ENCODE measurements around the gene SYP.
A peak's percentile ranks its signal among the peaks of the same experiment; 100 is the strongest.
"Not testable (repeated sequence)": the region's sequence is repeated elsewhere in the genome, so short reads cannot be mapped to it uniquely, and the experiment has no call there.

The SYP gene

DNA sequence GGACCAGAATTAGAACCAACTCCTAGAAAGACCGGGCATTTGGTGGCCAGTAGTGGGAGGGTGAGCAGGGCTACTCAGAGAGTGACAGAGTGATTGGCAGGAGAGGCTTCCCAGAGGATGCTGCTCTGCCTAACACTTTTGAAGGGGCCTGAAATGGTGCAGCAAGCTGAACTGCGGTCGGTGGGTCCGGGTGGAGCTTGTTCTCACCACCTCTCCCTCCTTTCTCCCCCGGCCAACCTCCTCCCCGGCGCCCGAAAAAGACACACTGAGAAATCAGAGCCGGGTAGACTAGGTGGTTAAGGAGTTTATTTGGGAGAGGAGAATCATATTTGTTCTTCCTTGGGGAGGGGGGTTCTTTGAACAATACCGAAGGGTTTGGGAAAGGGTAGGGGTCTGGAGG, 12.5 kb downstream of the SYP start:
- no peak for DNase-seq

DNA sequence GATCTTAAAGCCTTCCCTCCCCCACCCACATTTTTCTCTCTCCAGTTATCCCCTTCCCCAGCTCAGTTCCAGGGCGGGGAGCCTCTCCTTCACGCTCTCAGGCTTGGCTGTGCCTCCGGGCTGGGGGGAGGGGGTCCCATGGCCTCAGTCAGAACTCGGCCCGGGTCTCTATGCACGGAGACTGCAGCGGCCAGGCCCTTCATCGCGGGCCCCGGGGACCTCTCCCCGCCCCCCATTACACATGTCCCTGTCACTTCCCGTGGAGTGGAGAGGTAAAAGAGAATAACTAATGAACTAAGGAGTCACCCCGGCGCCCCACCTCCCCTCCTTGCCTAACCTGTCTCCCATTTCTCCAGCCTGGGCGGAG, 13.0 kb downstream of the SYP start:
- no peak for DNase-seq

DNA sequence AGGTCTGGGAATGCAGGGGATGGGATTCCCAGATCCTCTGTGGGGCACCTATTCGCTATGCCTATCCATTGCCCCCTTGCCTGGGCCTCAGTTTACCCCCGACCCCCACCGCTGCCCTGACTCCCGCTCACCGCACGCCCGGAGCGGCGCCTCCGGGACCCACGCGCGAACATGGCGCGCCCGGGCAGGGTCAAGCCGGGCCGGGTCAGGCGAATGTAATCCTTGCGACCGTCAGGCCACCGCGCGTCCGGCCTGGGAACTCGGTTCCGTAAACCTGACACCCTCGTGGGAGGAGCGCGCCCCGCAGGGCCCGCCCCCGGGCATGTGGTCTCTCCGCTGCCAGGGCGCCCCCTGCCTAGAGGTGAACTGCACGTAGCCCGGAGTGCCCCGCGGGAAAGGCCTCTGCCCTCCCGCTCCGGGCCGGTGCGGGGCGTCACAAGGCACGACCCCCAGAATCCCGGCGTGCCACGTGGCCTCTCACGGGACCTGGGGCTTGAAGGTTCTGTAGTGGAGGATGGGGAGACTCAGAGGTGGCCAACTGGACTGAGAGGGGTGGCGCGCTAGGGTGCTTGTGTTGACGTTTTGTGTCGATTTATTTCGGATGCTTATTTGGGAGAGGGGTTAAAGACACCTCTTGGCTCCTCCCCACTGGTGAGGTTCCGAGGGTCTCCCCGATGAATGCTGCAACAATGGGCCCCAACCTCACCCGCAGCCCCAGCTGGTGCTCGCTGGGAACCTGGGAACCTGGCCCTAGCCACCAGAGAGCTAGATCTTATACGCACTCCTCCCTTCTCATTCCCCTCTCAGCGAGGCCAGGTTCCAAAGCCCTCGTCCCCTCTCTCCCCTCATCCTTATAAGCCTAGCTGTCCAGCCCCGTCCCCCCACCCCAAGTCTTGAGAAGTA, 13.6 kb downstream of the SYP start, which contains the start of gene PRICKLE3:
PRICKLE3 (minus strand) TSS at position 249 of the 903 bp plus-strand sequence; CDS start at position 173, 76 bp downstream.
- peak; percentile 35 for DNase-seq

DNA sequence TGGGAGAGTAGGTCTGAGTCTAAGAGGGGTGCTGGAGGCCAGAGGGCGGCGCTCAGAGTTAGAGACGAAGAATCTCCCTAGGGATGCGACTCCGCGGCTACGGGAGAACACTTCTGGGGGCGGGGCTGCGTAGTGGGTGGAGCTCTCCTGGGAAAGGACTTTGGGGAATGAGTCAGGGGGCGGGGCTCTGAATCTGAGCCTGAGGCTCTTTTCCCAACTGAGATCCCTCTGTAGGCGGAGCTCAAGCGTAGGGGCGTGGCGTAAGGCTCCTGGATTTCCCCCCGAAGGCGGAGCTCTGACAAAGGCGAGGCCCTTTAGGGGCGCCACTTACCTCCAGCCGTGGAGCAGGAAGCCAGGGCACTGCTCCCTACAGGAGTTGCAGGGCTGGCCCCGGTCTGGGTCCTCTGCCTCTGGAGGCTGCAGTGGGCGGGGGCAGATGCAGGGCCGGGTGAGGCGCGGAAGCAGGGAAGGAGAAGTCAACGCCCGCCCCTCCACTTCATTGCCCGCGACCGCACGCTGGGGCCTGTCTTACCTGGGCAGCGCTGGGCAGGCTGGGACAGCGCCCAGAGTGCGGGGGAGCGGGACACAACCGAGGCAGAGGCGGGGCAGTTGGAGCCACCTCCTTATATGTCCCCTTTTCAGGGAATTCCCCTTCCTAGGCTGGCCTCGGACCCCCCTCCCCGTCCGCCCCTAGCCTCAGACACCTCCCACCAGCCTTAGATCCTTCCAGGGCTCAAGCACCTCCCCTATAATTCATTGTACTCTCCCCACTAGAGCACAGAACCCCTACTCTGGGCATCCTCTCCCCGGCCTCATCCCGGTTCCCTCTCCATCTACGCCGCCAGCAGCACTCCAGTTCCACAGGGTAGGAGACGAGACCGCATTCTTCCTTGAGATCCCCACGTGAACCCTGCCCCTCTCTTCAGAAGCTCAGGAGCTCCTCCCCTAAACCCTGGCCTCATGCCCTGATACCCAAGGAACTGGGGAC, 15.4 kb downstream of the SYP start:
- peak; percentile 61 for DNase-seq

DNA sequence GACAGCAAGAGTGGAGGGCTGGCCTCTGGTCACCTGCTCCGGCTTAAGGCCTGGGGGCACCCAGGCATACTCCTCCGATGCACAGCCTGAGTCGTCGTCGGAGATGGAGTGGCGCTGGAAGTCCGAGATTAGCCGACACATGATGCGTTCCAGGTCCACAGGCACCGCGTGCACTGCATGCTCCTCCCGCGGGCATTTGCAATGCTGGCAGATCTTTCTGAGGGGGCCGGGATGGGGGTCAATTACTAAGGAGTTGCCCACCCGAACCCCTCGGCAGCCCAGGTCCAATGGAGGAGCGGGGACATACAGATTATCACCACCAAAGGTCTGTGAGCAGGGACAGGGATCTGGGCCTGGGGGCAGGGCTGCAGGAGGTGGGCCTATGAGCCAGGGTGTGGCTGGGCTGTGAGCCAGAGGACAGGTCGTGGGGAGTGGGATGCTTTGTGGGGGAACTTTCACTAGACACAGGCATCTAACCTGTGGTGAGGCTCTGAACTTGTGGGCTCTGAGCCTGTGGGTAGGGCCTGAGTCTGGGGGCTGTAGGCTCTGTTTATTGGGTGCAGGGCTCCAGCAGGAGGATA, 16.2 kb downstream of the SYP start:
- DNase-seq, result no peak

DNA sequence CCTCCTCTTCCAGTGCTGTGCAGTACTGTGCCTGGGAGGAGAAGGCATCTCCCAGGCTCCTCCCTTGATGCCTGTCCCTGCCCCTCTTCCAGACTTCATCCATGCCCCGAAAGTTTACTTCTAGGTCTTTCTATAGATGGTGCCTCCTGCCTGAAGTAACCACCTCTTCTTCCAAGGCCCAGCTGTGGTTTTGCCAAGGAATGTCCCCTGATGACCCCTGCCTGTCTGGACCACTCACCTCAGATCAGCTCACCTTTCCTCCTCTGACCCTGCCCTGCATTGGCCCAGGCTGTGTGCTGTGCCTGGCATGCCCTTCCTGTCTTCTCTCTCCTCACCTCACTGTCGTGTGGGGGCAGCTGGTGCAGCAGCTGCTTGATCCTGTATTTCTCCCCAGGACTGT, 20.6 kb downstream of the SYP start:
- DNase-seq, result no peak

DNA sequence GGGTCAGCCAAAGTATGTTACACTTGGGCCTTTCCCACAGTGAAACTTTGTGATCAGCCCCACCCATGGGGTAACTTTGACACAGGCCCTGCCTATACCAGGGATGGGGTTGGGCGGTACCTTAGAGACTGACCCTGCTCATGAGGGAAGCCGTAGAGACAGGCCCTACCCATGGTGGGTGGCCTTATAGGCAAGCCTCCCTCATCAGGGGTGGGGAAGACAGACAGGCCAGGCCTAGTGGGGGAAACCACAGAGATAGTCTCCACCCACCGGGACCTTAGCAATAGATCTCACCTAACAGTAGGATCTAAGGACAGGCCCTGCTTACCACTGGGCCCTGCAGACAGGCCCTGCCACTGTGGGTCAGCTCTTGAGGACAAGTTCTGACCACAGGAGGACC, 21.5 kb downstream of the SYP start:
- DNase-seq, result no peak

DNA sequence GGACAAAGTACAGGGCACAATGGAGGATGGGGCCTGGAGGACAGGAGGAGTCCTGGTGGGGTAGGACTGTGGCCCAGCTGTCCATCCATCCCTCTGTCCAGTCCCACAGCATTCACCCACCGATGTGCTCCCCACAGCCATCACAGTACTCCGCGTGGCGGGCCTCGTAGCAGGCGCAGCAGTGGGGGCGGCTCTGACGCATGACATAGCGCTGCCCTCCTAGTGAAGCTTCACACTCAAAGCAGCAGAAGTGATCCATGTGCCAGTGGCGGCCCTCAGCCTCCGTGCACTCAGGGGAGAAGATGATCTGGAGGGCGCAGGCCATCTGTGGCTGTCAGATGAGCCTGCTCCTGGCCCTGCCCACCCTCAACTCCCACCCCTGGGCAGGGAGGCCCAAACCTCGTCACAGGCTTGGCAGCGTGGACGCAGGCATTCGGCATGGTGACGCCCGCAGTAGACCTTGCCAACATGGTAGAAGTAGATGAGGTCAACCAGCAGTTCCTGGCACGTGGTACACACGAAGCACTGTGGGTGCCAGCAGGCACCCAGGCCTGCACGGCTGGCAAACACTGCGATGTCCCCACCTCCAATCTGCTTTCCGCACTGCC, 22.0 kb downstream of the SYP start:
- no peak for DNase-seq

DNA sequence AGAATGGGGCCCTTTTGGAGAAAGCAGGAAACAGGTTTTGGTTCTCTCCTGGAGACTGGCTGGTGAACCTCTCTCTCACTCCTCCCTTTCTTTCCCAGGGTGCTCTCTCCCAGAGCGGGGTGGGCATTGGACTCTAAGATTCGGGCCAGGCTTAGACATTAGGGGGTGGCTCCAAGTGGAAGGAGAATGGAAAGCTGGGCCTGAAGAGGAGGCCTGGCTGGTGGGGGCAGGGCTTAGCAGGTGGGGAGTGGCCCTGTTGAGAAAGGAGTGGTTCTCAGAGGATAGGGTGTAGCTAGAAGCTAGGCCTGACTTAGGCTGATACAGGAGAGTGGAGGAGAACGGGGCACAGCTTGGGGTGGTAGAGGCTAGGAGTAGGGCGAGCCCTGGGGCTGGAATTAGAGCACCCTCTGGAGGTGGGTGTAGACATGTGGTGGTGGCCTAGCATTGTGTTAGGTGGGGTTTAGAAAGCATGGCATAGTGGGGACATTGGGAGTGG, 22.6 kb downstream of the SYP start:
- DNase-seq, result no peak

DNA sequence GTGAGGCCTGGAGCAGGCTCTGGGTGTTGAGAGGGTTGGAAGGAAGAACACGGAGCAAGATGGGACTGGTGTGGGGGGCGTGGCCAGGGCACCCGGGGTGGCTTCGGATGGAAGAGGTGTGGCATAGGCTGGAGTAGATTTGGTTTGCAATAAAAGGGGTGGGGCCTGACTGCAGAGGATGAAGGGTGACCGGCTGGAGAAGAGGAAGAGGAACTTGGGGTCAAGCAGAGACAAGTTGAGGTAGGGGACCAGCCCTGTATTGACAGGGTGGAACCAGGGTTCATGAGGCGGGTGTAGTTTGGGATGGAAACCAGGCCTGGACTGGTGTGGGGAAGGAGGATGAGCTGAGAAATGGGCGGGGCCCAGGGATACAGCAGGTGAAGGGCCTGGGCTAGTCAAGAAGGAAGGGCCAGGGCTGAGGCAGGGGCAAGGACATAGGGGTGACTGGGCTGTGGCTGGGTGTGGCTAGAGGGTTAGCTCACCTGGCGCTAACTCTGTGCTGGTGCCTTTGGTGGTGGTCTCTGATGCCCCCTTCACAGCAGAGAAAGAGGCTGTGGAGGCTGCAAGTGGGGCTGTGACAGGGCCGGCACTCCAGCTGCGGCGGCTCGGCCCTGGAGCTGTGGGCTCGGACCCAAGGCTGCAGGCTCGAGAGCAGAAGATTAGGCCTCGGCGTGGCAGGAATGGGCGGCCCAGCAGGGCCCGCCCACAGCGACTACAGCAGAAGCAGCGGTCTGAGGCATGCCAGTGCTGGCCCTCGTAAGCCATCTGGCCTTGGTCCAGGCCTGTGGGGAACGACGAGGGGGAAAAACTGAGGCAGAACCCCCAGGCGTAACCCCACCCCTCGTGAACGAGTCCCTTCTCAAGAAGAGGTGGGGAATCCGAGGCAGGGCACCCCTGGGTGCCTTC, 23.3 kb downstream of the SYP start:
- no peak for DNase-seq

DNA sequence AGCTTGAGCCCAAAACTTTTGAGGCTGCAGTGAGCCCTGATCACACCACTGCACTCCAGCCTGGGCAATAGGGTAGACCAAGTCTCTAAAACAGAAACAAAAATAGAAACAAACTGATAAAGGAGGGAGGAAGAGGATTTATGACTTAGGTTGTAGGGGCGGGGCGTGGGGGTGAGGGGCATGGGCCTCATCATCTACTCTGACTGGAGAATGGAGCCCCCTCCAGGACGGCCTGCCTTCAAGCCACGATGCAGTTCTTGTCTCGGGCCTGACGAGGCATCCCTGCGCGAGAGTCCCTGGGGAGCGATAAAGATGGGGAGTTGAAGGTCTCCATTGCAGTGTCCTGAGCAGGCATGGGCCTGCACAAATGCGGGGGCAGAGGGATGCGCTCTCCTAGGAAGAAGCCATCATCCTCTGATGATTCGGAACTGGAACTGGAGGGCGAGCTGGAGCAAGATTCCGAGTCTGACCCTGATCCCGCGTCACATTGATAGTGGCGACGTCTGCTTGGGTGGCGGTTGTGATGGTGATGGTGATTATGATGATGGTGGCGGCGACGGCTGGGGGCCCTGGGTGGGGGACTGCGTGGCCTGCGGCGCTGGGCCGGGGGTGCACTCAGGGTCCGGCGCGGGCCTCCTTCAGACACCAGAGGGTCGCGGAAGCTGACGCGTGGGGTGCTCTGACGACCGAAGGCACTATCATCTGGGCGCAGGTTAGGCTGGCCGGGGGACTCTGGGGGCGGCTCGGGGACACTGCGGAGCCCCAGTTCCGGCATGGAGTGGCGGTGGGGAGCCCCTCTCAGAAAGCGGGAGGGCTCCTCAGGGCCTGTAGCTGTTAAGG, 24.3 kb downstream of the SYP start:
- DNase-seq, result no peak

DNA sequence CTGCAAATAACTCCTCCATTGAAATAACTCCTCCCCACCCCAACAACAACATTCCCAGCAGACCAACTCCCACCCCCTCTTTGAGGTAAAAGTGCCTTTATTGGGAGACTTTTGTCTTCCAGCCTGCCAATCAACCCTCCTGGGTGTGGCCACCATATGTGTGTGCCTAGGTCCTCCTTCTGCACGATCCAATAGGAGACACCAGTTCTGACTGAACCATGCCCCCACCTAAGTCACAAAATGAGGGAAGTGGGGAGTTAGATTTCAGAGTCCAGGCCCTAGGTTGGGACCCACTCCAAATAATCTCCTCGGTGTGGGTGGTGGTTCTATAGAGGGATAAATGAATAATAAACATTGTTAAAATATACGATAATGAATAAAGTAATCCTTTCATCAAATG, 25.3 kb downstream of the SYP start:
- DNase-seq, result no peak

DNA sequence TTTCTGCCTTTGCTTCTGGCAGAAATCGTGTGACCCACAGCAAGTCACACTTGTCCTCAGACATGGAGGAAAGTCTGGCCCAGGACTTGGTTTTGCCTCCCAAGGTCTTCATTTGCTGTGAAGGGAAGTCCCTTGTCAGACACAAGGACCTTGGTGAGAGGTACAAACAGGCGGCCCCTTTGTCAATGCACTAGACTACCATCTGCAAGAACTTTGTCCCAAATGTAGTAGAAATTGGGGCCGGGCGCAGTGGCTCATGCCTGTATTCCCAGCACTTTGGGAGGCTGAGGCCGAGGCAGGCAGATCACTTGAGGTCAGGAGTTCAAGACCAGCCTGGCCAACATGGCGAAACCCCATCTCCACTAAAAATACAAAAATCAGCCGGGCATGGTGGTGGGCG, 26.4 kb downstream of the SYP start:
- not testable (repeated sequence) for DNase-seq

DNA sequence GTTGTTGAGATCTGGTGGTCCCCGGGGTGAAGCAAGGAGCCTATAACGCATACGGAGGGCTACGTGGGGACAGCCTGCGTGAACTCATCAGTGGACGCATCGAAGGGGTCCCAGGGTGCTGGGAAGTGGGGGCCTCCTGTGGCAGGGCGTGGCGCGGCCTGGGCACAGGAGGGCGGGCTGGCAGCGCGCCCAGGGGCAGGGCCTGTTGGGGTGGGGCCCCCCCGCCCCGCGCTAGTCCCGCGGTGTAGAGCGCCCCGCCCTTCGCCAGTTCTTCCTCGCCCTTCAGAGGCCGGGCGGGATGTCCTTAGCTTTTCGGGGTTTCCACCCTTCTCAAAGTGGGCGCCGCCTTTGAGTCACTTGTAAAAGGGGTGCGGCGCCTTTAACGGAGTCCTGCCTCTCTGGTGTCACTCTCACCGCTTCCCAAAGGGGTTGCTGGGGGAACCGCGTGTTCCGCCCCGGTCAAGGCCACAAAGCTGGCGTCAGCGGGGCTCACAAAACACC, 27.7 kb downstream of the SYP start:
- peak; percentile 33 for DNase-seq

DNA sequence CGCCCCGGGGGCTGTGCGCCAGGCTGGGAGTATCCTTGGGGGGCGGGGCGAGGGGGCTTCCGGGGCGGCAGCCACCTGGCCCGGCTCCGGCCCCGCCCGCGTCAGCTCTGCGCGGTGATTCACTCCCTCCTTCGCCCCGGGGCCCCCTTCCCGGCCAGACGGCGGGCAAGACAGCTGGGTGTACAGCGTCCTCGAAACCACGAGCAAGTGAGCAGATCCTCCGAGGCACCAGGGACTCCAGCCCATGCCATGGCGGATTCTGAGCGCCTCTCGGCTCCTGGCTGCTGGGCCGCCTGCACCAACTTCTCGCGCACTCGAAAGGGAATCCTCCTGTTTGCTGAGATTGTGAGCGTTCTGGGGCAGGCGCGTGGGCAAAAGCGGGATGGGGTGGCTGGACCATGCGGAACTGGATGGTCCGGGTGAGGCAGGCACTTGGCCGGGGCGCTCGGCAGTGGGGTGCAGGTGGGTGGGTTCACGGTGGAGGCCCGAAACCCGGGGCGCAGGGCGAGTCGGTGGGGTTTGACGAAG, 28.2 kb downstream of the SYP start, which contains the start of gene PLP2:
PLP2 (plus strand) TSS at position 147 of the 528 bp plus-strand sequence; CDS start at position 250, 103 bp downstream.
- peak; percentile 3 for DNase-seq

DNA sequence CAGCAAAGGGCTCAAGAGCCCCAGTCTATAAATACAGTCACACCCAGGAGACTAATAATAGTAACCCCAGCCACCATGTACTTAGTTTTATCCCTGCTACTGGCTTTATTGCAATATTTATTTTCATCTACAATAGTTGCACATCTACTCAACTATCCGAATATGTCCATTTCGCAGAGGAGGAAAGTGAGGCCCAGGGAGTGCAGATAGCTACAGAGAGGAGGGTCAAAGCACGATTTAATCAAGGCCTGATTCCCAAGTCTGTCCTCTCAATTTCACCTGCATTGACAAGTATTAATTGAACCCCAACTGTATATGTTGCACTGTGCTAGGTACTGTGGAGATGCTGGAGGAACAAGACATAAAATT, 32.3 kb downstream of the SYP start:
- DNase-seq, result no peak

DNA sequence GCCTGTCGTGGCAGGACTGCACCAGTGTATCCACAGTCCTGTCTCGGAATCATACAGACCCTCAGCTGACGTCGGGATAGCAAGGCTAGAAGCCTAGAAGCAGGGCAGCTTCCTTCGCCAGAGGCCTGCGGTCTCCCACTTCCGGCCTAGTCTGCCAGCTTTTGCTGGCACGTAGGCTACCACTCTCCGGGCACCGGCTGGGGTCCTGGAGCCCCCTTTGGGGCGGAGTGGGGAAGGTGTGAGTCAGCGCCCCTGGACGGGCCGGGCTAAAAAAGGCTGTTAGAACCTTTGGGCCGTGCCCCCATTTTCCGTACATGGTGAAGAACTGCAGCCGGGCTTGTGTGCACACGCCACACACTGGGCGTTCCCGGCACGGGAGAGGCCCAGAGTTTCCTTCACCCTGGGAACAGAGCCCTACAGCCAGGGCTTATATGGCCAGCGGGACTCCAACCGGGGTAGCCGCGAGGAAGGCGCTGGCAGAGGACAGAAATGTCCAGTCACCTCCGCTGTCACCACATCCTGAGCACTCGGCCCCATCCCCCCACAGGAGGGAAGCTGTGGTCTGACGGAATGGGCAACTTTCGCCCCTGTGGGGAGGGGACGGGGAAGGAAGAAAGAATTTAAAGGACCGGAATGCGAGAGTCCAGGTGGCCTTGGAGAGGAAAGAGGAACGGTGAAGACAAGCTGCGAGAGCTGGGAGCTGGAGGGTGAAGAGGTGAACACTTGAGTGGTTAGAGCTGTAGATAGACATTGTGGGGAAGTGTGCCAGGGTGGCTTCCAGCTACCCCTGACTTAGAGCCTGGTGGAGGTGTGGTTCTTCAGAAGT, 32.9 kb downstream of the SYP start:
- DNase-seq, result peak; percentile 34

DNA sequence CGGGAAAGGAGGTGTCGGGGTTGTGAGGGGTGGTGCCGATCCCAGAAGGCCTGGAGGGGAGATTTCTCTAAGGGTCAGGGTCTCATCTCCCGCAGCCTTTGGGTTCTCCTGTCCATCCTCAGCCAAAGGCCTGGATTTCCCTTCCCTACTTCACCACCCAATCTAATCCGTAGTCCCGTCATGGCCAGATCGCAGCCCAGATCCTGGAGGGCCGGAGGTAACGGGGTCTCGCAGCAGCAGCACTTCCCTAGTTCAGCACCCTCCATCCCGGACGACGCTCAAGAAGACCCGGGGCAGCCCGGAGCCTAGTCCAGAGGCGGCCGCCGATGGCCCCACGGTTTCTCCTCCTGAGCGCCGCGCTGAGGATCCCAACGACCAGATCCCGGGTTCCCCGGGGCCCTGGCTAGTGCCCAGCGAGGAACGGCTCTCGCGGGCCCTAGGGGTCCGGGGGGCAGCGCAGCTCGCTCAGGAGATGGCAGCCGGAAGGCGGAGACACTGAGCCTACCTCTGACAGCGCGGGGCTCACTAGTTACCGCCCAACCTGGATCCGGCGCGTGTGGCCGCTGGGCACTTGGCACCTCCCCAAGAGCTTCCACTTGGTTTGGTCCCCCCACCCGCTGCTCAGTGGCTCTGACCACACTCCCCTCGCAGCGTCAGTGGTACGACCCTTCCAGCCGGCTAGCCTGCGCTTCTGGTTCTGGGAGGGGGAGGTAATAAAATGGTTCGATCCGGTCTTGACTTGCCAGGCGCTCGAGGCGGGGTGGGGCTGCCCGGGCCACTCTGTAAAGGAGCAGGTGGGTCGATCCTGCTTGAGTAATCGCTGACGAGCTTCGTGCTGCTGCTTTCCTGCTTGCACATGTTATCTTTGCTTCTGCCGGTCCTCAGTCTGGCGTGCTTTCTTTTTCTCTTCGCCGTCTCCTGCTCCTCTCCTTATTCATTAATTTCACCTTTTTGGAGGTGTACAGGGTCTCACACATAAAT, 33.8 kb downstream of the SYP start:
- peak; percentile 87 for DNase-seq

Data from DMS79 treated with DMSO at 0.1 percent for 48 hours (cell line).